ENCODE data around the gene NSUN5.

- no peak for TF ChIP-seq CTCF (IDR thresholded peaks at IDR 0.05)
- no peak for TF ChIP-seq POLR2A (IDR thresholded peaks at IDR 0.05)
- TF ChIP-seq POLR2AphosphoS5 (IDR thresholded peaks at IDR 0.05) = no peak
- no peak for TF ChIP-seq EP300 (IDR thresholded peaks at IDR 0.05)
Measured at GRCh38 chr7:73340514-73340913, 31.9 kb upstream of the NSUN5 start.
